Rectal smooth muscle tissue (tissue), 1 donor: ENCODE data around the gene DICER1.
A peak's percentile ranks its signal among the peaks of the same experiment; 100 is the strongest.

Source experiments
- H3K27ac ChIP-seq: one replicate; pipeline ENCODE4 v1.7.0; 2013; ENCODE audit warnings: low read depth, low read length, inconsistent platforms
- H3K27me3 ChIP-seq: one replicate; pipeline ENCODE4 v1.7.0; 2013; ENCODE audit warnings: low read length; ENCODE audit not compliant: control insufficient read depth, insufficient read depth
- H3K36me3 ChIP-seq: one replicate; pipeline ENCODE4 v1.7.0; 2013; ENCODE audit warnings: low read length; ENCODE audit not compliant: control insufficient read depth, insufficient read depth
- H3K4me1 ChIP-seq: one replicate; pipeline ENCODE4 v1.7.0; 2013; ENCODE audit warnings: low read length; ENCODE audit not compliant: control insufficient read depth, insufficient read depth
- H3K4me3 ChIP-seq: one replicate; pipeline ENCODE4 v1.7.0; 2013; ENCODE audit warnings: low read length
- H3K9ac ChIP-seq: one replicate; pipeline ENCODE4 v1.7.0; 2013; ENCODE audit warnings: low read length

Gene DICER1

DNA sequence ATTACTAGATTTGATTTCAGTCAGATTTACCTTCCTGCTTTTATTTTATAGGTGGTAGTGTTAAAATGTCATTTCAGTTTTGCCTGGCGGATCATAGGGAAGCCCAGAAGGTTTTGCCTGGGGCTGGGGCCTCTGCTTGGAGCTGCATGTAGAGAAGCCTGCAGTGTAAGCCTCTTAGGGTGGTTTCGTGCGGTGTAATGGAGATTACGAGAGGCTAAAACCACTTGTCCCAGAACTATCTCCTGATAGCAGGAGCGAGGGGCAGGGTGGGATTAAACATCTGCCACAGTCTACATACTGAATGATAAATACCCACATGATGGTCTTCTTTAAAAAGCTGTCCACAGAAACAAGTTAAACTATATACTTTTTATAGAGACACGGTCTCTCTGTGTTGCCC, 35.0 kb upstream of the DICER1 start:
- Histone ChIP-seq H3K27me3 (no peaks in the 10 kb centered on the region), H3K4me1 (no peaks in the 10 kb centered on the region), H3K27ac (no peak overlapping the region), H3K36me3 (no peaks in the 10 kb centered on the region), H3K9ac (no peak overlapping the region), H3K4me3 (no peak overlapping the region)

DNA sequence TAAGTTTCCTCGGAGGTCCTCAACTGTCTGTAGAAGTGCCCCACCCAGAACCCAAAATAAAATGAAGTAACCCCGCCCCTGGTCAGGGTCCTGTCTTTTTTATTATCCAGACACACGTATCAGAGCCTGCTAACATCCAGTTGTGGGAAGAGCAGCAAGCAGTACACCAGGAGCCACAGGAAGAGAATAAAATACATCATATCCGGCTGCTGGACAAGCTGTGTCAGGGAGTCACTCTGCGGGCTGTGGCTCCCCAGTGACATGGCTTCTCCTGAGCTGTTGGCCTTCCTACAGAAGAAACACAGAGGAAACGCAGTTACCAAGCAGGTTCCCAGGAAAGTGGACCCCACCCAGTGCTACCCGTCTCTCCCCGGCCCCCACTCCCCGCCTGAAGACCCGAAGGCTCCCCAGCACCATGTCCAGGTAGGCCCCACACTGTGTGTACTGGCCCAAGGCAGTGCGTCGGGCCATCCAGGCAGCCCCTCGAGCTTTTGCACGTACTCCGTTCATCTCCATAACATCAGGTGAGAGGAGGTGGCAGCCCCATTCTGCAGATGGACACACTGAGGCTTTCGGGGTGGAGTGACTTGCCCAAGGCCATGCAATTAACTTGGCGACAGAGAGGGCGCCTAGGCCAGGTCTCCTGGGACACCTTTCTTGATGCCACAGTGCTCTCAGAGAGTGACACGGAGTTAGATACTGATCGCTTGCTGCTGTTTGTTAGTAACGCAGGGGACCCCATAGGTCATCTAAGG, 34.3 kb upstream of the DICER1 start:
- no peaks in the 10 kb centered on the region for H3K27me3 ChIP-seq
- H3K4me3 ChIP-seq: no peak overlapping the region
- no peak overlapping the region for H3K27ac ChIP-seq

DNA sequence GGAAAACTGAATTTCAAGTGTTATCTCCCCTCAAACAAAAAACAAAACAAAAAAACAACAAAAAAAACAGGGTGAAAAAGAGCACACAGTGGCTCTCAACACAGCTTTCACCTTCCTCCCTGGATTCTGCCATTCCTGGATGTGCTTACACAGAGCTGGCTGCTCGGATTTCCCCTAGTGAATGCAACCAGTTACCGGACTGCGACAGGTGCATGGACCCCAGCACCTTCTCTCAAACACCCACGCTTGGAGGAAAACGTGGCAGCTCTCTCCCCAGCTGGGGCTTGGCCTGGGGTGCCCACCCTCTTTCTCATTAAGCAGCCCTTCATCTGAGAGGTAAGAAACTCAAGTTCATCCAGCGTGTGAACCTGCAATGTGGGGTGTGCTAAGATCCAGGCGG, 33.5 kb upstream of the DICER1 start:
- H3K36me3 ChIP-seq: no peaks in the 10 kb centered on the region
- no peaks in the 10 kb centered on the region for H3K27me3 ChIP-seq
- no peak overlapping the region for H3K9ac ChIP-seq
- H3K27ac ChIP-seq: no peak overlapping the region
- no peaks in the 10 kb centered on the region for H3K4me1 ChIP-seq
- H3K4me3 ChIP-seq: no peak overlapping the region

More for the DNA sequence above, 34.3 kb upstream of the DICER1 start:
- Histone ChIP-seq H3K36me3 (no peaks in the 10 kb centered on the region), H3K9ac (no peak overlapping the region), H3K4me1 (no peaks in the 10 kb centered on the region)

DNA sequence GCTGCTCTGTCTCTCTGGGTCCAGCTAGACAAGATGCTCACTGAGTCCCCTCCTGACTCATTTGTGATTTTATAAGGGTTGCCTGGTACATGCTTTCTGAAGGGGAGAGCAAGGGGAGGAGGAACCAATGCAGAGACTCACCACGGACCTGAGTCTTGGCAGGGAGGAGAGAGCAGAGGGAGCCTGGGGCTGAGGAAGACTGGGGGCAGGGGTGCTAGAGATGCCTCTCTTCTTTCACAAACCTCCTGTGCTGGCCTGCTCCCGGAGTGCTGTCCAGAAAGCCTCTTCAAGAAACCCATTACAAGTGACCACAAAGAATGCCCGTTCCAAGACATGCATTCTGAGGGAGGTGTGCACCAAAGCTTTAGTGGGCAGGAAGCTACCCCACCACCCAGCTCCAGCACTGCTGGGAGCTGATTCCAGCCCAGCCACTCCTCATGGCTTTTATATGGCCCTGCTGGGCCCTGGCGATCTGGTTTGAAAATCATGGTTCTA, 33.1 kb upstream of the DICER1 start:
- no peaks in the 10 kb centered on the region for H3K36me3 ChIP-seq
- H3K4me1 ChIP-seq: no peaks in the 10 kb centered on the region
- no peak overlapping the region for H3K4me3 ChIP-seq
- no peaks in the 10 kb centered on the region for H3K27me3 ChIP-seq
- H3K27ac ChIP-seq: no peak overlapping the region
- no peak overlapping the region for H3K9ac ChIP-seq

DNA sequence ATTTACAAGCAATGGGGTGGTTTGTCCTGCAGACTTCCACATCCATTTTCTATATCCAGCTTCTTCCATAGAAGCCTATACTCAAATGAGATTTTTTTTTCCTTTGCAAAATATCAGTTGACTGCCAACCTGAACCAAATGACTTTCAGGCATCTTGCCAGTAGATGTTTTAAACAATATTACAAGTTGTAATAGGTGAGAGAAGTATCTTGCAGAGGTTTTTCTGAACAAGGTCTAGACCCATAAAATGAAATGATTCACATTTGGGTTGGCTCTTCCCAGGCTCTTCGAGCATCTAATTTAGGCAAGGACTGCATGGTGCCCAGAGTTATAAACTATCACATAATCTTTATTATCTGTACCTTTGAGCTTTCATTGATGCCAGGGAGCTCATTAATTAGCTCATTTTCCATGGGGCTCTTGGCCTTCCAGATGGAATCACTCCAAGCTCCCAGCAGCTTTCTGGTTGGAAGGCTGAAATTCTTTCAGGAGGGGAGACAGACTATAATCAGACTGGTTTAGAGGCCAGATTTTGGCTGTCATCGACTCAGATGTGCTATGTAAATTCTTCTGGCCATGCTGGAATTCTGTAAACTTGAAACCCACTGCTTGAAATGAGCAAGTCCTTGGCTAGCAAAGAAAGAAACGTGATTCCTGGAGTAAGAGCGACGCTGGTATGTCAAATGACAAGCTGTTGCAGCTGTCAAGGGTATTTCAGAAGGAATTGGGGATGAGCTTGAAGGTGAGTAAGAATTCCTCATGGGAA, 32.2 kb upstream of the DICER1 start:
- Histone ChIP-seq H3K4me1 (peaks cover 2% of the 10 kb centered on the region), H3K27ac (no peak overlapping the region), H3K9ac (no peak overlapping the region), H3K36me3 (no peaks in the 10 kb centered on the region), H3K4me3 (no peak overlapping the region), H3K27me3 (no peaks in the 10 kb centered on the region)

DNA sequence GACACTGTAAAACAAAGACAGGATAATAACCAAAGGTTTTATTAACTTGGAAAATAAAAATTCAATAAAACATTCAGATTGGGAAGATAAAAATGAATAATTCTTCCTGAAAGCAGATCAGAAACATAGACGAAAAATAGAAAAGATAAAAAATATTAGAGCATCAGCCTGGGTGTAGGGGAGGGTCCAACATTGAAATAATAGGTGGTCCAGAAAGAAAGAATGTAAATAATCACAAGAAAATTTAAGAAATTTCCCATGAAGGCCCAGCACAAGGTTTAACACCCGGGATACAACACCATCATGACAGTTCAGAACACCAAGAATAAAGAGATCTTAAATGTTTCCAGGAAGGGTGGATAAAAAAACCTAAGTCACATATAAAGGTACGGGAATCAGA, 31.1 kb upstream of the DICER1 start:
- no peak overlapping the region for H3K27ac ChIP-seq
- no peaks in the 10 kb centered on the region for H3K36me3 ChIP-seq
- no peaks in the 10 kb centered on the region for H3K27me3 ChIP-seq
- H3K4me3 ChIP-seq: no peak overlapping the region
- H3K9ac ChIP-seq: no peak overlapping the region
- peaks cover 2% of the 10 kb centered on the region for H3K4me1 ChIP-seq

DNA sequence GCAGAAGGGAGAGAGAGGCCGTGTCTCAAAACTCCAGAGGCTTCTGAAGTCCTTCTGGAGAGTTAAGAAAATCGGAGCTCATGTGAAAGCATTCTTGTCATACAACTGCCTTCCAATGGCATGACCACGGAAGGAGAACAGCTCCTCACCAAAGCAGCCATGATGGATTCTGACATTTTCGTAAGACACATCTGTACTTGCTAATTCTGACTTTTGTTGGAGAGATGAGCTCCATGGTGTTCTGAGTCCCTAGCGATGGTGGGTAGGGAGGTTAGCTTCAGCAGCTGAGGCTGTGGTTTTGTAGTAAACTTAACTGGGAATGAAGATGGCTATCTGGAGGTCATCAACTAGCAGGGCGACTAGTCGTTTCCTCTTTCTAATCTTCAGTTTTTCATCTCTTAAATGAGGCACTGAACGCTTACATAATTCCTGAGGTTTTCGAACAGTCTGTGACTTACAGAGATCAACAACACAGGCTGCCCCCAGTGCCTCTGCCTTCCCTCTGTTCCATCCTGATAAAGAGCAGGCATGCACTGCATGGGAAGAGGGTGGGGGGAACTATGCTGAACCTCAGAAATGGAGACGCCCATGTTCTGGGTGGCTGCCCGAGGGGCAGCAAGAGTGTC, 28.6 kb upstream of the DICER1 start:
- H3K4me3 ChIP-seq: no peak overlapping the region
- H3K4me1 ChIP-seq: peaks cover 2% of the 10 kb centered on the region
- H3K9ac ChIP-seq: no peak overlapping the region
- peak overlapping the region; percentile 2 for H3K27ac ChIP-seq
- H3K36me3 ChIP-seq: no peaks in the 10 kb centered on the region
- no peaks in the 10 kb centered on the region for H3K27me3 ChIP-seq

DNA sequence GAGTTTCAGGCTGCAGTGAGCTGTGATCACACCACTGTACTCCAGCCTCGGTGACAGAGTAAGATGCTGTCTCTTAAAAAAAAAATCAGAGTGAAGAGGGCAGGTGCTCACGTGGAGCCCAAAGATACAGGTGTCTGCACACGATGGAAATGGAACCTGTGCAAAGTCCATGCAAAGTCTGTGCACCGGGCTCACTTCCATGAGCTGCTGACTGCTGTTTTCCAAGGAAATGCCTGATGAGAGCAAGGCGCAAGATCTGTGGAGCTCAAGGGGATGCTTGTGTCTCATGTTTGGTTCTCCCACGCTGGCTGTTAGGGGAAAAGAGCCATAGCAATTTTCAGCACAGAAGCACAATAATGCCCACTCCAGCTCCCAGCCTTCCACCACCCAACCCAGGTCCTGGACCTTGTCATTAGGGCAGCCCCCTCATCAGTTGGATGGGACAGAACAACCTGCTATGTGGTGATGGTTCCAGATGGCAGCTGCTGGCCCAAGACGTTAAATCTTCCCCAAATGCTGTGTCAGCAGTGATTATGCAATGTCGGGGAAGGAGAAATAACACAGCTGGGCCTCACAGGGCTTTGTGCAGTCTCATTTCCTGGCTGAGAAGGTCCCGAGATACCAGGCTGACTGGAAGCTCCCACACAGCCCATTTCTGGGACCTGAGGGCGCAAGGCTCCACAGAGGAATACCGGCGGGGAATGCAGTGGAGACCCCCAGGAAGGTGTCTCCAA, 27.9 kb upstream of the DICER1 start:
- no peak overlapping the region for H3K9ac ChIP-seq
- H3K27me3 ChIP-seq: no peaks in the 10 kb centered on the region
- H3K36me3 ChIP-seq: no peaks in the 10 kb centered on the region
- no peak overlapping the region for H3K4me3 ChIP-seq
- peaks cover 2% of the 10 kb centered on the region for H3K4me1 ChIP-seq
- peak overlapping the region; percentile 2 for H3K27ac ChIP-seq

DNA sequence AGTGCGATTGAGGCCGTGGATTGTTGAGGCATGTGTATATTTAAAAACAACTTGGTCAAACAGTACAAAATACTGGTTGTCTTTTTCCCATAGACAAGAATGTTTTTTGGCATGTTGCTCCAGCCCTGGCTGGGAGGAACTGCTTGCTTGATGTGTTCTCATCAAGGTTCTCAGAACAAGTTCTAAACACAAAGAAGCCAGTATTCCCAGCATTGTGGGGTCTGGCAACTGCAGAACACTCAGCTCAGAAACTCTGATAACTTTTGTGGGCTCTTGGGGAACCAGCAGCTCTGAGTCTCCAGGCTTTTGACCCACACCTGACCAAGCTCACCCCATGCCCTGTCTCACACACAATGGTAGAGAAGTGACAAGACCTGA, 27.1 kb upstream of the DICER1 start:
- H3K27me3 ChIP-seq: no peaks in the 10 kb centered on the region
- no peak overlapping the region for H3K9ac ChIP-seq
- H3K27ac ChIP-seq: no peak overlapping the region
- peaks cover 2% of the 10 kb centered on the region for H3K4me1 ChIP-seq
- H3K4me3 ChIP-seq: no peak overlapping the region
- H3K36me3 ChIP-seq: no peaks in the 10 kb centered on the region

DNA sequence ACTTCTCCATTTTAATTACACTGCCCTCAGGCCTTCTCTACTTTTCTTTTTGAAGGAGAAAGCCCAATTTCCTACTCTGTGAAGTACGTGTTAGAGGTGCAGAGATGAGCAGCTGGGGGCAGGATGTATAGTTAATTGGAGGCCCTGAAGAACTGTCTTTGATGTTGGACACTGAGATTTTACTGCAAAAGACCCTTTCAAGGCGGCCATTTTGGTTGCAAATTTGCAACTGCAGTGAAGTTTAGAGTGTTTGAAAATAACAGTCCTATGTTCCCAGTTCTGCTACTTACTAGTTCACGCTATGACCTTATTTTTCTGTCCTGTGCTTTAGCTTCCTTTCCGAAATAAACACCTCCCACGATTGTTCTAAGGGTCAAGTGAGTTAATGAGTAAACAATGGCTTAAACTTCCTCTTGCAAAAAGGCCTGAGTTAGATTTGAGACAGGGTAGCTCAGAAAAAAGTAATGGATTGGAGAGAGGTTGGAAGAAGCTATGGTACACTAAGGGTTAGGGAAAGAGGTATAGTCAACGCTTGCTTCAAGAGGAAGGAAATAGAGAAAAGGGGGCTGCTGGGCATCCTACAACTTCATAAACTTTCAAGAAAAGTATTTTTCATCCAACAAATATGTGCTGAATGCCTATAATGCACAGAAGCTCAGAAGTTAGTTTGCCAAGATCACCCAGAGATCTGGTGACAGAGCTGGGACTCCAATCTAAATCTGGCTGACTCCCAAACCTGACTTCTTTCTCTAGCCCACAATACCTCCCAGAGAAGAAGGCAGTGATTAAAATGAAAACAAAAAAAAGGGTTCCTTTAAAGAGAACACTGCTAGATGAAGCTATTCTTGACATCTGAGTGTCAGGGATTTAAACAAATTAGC, 26.4 kb upstream of the DICER1 start:
- no peak overlapping the region for H3K9ac ChIP-seq
- H3K27me3 ChIP-seq: no peaks in the 10 kb centered on the region
- no peak overlapping the region for H3K27ac ChIP-seq
- H3K4me1 ChIP-seq: peaks cover 2% of the 10 kb centered on the region
- no peak overlapping the region for H3K4me3 ChIP-seq
- H3K36me3 ChIP-seq: no peaks in the 10 kb centered on the region

DNA sequence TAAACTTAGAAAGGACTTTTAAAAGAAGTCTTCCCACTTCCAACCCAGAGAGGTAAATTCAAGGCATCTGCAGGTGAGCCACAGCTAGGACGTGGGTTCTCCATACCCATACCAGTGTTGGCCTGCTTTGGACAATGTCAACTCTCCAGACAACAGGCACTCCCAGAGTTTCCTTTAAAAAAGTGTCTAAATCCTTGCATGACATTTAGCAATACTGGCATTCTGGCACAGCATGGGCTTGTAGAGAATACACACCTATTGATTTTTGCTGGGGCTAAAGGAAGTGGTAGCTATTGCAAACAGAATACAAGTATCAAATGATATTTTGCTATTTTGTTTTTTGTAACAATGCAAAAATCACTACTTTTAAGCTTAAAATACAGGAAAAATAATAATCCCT, 25.8 kb upstream of the DICER1 start:
- Histone ChIP-seq H3K9ac (no peak overlapping the region), H3K36me3 (no peaks in the 10 kb centered on the region), H3K27me3 (no peaks in the 10 kb centered on the region), H3K4me1 (peaks cover 2% of the 10 kb centered on the region), H3K4me3 (no peak overlapping the region), H3K27ac (no peak overlapping the region)
